HepG2 (cell line): Measurements from ENCODE around the gene EPB41L2. TPM values are rescaled to one million over a fixed set of nuclear protein-coding genes. Genes with fewer than 3 reads are reported as not detected.

Source experiments
- ASH2L ChIP-seq: fragments of 300-600, 200-600 bp; sonication (generic); IDR thresholded peaks from 2 replicates; pipeline ENCODE4 v1.7.0; 2017; ENCODE audit warnings: low read depth, mild to moderate bottlenecking, moderate library complexity, mixed read lengths, low read length; ENCODE audit not compliant: insufficient read length
- CERS6 ChIP-seq: sonication (generic); formaldehyde crosslinking; IDR thresholded peaks from 2 replicates; pipeline ENCODE4 v1.5.0; 2020; ENCODE audit warnings: missing genetic modification reagents
- ELF3 ChIP-seq: IDR thresholded peaks from 2 replicates; pipeline ENCODE4 v1.6.1; 2016; ENCODE audit warnings: missing genetic modification reagents, missing compliant biosample characterization
- IRX3 ChIP-seq: sonication (generic); formaldehyde crosslinking; IDR thresholded peaks from 2 replicates; pipeline ENCODE4 v1.8.1; 2023; ENCODE audit warnings: mild to moderate bottlenecking, low read depth, missing genetic modification reagents, borderline replicate concordance
- NR2F6 ChIP-seq, 2 experiments: IDR thresholded peaks; 2 replicates each; pipeline ENCODE4 v1.6.1; 2016; ENCODE audit warnings: antibody characterized with exemption in 1 of 2, mild to moderate bottlenecking in 1 of 2
- RFX1 ChIP-seq: fragments of 450-650 bp; IDR thresholded peaks from 2 replicates; pipeline ENCODE4 v1.6.1; 2017
- ZNF180 ChIP-seq: sonication (generic); formaldehyde crosslinking; IDR thresholded peaks from 2 replicates; pipeline ENCODE4 v1.4.0; 2020; ENCODE audit warnings: low read depth, missing genetic modification reagents, borderline replicate concordance
- ZNF547 ChIP-seq: sonication (generic); formaldehyde crosslinking; IDR thresholded peaks from 2 replicates; pipeline ENCODE4 v1.5.1; 2020; ENCODE audit warnings: mild to moderate bottlenecking, missing genetic modification reagents
- ZSCAN30 ChIP-seq: sonication (generic); formaldehyde crosslinking; IDR thresholded peaks from 2 replicates; pipeline ENCODE4 v1.5.0; 2020; ENCODE audit warnings: mild to moderate bottlenecking, missing genetic modification reagents
- polyA plus RNA-seq, 8 experiments: library from polyadenylated mRNA; depleted of rRNA in 3 of 8; stranded (reverse) in 7 of 8; unstranded in 1 of 8; fragments of >200 nt; fragmentation: Illumina TruSeq in 4 of 8; extraction: Trizol in 4 of 8; gene quantifications; 2 replicates each; pipeline versions ENCODE4 v1.2.1 to v1.2.3, GENCODE V29; 2011 to 2016; ENCODE audit warnings: low read depth in 4 of 8, missing spikeins in 1 of 8, mixed read lengths in 1 of 8; ENCODE audit not compliant: insufficient read depth in 1 of 8
- total RNA-seq, 5 experiments: library from RNA; depleted of rRNA; stranded (reverse); fragments of >200 nt; fragmentation: Illumina TruSeq; extraction: Trizol; gene quantifications; 2 replicates each; pipeline ENCODE4 v1.2.3, GENCODE V29; 2016; ENCODE audit warnings: low read depth in 1 of 5
- TF ChIP-seq, protein P1 (sequence below): sonication (generic); formaldehyde crosslinking; IDR thresholded peaks from 2 replicates; pipeline ENCODE4 v1.5.0; 2020; ENCODE audit warnings: missing genetic modification reagents, mild to moderate bottlenecking, borderline replicate concordance
- TF ChIP-seq, protein P2 (sequence below): IDR thresholded peaks from 2 replicates; pipeline ENCODE4 v1.6.1; 2016; ENCODE audit warnings: low read depth
- TF ChIP-seq, protein P3 (sequence below): sonication (generic); formaldehyde crosslinking; IDR thresholded peaks from 2 replicates; pipeline ENCODE4 v1.4.0; 2020; ENCODE audit warnings: mild to moderate bottlenecking, missing genetic modification reagents

EPB41L2 gene
- total and polyA plus RNA-seq, 2 of the 13 experiments (the other 11 are each of a cell fraction or from before 2014, with no cell fraction given): 41.7 to 56.4 TPM

- no peak for TF ChIP-seq CERS6 (CRISPR knock-in tag)
- no peak for TF ChIP-seq ZSCAN30 (CRISPR knock-in tag)
- TF ChIP-seq, protein P1, sequence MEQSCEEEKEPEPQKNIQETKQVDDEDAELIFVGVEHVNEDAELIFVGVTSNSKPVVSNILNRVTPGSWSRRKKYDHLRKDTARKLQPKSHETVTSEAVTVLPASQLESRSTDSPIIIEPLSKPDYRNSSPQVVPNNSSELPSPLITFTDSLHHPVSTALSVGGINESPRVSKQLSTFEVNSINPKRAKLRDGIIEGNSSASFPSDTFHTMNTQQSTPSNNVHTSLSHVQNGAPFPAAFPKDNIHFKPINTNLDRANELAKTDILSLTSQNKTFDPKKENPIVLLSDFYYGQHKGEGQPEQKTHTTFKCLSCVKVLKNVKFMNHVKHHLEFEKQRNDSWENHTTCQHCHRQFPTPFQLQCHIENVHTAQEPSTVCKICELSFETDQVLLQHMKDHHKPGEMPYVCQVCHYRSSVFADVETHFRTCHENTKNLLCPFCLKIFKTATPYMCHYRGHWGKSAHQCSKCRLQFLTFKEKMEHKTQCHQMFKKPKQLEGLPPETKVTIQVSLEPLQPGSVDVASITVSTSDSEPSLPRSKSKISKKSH: no peak
- TF ChIP-seq ZNF547 (CRISPR knock-in tag): no peak
- no peak for TF ChIP-seq RFX1
- TF ChIP-seq ZNF180 (CRISPR knock-in tag): no peak
- TF ChIP-seq, protein P2, sequence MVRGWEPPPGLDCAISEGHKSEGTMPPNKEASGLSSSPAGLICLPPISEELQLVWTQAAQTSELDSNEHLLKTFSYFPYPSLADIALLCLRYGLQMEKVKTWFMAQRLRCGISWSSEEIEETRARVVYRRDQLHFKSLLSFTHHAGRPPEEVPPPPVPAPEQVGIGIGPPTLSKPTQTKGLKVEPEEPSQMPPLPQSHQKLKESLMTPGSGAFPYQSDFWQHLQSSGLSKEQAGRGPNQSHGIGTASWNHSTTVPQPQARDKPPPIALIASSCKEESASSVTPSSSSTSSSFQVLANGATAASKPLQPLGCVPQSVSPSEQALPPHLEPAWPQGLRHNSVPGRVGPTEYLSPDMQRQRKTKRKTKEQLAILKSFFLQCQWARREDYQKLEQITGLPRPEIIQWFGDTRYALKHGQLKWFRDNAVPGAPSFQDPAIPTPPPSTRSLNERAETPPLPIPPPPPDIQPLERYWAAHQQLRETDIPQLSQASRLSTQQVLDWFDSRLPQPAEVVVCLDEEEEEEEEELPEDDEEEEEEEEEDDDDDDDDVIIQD (CRISPR knock-in tag): 0 out of 2 replicates have a peak, but pooled peaks have one; percentile 23
- no peak for TF ChIP-seq ASH2L
- TF ChIP-seq NR2F6 (IDR thresholded peaks at IDR 0.05): no peak
- TF ChIP-seq NR2F6 (CRISPR knock-in tag; IDR thresholded peaks at IDR 0.05): no peak
- TF ChIP-seq ELF3 (CRISPR knock-in tag): no peak
- no peak for TF ChIP-seq IRX3 (CRISPR knock-in tag)
- TF ChIP-seq, protein P3, sequence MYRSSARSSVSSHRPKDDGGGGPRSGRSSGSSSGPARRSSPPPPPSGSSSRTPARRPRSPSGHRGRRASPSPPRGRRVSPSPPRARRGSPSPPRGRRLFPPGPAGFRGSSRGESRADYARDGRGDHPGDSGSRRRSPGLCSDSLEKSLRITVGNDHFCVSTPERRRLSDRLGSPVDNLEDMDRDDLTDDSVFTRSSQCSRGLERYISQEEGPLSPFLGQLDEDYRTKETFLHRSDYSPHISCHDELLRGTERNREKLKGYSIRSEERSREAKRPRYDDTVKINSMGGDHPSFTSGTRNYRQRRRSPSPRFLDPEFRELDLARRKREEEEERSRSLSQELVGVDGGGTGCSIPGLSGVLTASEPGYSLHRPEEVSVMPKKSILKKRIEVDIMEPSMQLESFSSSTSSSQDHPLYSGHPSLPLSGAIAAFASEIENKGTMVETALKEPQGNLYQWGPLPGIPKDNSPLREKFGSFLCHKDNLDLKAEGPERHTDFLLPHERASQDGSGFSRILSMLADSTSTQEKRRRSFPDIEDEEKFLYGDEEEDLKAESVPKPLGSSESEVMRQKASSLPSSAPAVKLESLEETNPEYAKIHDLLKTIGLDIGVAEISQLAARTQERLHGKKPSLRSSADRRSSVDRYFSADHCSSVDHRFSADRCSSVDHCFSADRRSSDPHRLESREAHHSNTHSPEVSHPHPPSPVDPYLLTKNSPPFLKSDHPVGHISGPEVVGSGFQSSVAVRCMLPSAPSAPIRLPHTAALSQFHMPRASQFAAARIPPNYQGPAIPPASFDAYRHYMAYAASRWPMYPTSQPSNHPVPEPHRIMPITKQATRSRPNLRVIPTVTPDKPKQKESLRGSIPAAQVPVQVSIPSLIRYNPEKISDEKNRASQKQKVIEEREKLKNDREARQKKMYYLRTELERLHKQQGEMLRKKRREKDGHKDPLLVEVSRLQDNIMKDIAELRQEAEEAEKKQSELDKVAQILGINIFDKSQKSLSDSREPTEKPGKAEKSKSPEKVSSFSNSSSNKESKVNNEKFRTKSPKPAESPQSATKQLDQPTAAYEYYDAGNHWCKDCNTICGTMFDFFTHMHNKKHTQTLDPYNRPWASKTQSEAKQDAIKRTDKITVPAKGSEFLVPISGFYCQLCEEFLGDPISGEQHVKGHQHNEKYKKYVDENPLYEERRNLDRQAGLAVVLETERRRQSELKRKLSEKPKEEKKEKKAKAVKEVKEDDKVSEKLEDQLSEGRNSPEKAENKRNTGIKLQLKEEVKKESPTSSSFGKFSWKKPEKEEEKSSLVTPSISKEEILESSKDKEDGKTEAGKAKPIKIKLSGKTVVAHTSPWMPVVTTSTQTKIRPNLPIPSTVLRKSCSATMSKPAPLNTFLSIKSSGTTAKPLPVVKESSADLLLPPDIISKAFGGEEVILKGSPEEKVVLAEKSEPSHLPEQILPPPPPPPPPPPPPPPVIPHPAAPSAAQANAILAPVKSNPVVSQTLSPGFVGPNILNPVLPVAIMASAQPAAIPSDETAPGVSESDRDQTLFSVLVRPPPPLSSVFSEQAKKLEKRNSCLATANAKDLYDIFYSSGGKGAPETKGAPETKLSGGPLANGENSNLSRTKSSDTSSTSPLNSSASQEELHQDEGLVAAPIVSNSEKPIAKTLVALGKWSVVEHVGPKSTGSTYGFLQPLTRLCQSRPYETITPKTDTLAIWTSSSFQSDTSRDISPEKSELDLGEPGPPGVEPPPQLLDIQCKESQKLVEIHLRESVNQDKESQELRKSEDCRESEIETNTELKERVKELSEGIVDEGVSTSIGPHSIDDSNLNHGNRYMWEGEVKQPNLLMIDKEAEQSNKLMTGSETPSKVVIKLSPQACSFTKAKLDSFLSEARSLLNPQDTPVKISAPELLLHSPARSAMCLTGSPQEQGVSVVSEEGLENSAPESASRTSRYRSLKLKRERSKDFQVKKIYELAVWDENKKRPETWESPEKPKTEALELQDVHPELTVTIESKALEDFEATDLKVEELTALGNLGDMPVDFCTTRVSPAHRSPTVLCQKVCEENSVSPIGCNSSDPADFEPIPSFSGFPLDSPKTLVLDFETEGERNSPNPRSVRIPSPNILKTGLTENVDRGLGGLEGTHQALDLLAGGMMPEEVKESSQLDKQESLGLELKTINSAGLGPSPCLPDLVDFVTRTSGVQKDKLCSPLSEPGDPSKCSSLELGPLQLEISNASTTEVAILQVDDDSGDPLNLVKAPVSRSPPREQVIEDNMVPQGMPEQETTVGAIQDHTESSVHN: no peak
These were observed 204.4 kb downstream of the EPB41L2 start (continued) for GRCh38 chr6:130858498-130859160.
